ENCODE results near the gene CPNE5. TPM values are rescaled to one million over a fixed set of nuclear protein-coding genes. Genes with fewer than 3 reads are reported as not detected.

CPNE5 gene
- 1.1 and 1.2 TPM in 2 replicates for polyA plus RNA-seq (2013)

DNA sequence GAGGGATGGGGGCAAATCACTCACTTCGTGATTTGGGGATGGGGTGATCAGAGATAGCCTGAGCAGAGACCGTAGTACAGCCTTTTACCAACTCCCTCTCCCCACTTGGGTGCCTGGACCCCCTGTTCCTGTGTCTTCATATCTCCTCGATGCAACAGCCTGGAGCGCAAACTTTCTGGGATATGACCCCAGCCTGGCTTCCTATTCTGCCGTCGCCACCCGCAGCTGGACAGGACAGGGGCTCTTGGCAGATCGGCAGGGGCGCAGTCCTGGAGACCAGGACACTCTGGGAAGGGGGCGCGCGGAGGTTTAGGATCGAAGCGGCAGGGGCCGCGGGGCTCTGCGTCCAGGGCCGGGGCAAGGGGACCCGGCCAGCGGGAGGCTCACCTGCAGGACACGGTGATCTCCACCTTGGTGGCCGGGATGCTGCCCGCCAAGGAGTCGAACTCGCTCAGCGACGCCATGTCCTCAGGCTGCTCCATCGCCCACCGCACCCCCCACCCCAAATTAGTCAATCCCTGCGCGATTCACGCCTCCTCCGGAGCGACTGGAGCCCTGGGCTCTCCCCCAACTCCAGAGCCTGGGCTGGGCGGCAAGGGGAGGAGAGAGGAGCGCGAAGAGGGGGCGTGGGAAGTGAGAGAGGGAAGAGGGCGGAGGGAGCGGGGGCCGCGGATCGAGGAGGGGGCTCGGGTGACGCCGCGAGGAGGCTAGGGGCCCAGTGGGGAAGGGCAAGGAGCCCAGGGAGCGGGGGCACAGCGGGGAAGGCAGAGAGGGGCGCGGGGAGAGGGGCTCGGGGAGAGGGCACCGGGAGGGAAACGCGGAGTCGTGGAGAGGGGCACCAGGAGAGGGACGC is at the start of gene CPNE5:
Gene CPNE5, minus strand, starts transcription at position 549 of the 853 bp plus-strand sequence. Its CDS starts 67 bp downstream, at position 482.
- H3K79me2 ChIP-seq (ENCODE audit: control insufficient read depth, insufficient read depth, low read length, poor library complexity), result no peaks in the 10 kb centered on the region
- peaks cover 19 to 23% of the 10 kb centered on the region in 2 experiments for H3K4me1 ChIP-seq (ENCODE audit: control insufficient read depth in 1 of 2, insufficient read depth in 2 of 2, low read length in 2 of 2)
- no peak within 1 kb of the TSS for H4K8ac ChIP-seq (ENCODE audit: low read depth, low read length)
- H3K79me1 ChIP-seq (ENCODE audit: low read length), result no peaks in the 10 kb centered on the region
- H2BK12ac ChIP-seq (ENCODE audit: low read length), result no peak within 1 kb of the TSS
- H4K91ac ChIP-seq (ENCODE audit: low read depth, low read length), result no peak within 1 kb of the TSS
- H3K27ac ChIP-seq (ENCODE audit: low read depth, low read length), result no peak within 1 kb of the TSS
- no peak for DNase-seq
- no peak within 1 kb of the TSS for H3K14ac ChIP-seq (ENCODE audit: low read length)
- no peak within 1 kb of the TSS for H3K9ac ChIP-seq (ENCODE audit: low read length)
- no peak within 1 kb of the TSS for H2BK5ac ChIP-seq (ENCODE audit: low read depth, low read length, poor library complexity)
- no peaks in the 10 kb centered on the region for H3K36me3 ChIP-seq (ENCODE audit: control insufficient read depth in 1 of 2, insufficient read depth in 2 of 2, low read length in 2 of 2)
- peak within 1 kb of the TSS; percentile 61 for H3K4me2 ChIP-seq (ENCODE audit: low read length)
- H3K9me3 ChIP-seq (ENCODE audit: insufficient read depth, low read depth, low read length), result peaks cover 5% of the 10 kb centered on the region
- H2AK5ac ChIP-seq (ENCODE audit: low read length), result no peak within 1 kb of the TSS
- WGBS (ENCODE audit: extremely low coverage, insufficient coverage, insufficient read length), result no CpG with 5 or more reads among the region's 57 CpGs
- H2AFZ ChIP-seq (ENCODE audit: insufficient read depth, low read length, poor library complexity), result no peak within 1 kb of the TSS
- H3K4me3 ChIP-seq (ENCODE audit: low read depth, low read length), result peak within 1 kb of the TSS; percentile 57
- no peak within 1 kb of the TSS for H3K23ac ChIP-seq (ENCODE audit: low read length)
- H3K4ac ChIP-seq (ENCODE audit: low read depth, low read length), result no peak within 1 kb of the TSS
- H3K18ac ChIP-seq (ENCODE audit: low read length), result peak within 1 kb of the TSS; percentile 44
- peak within 1 kb of the TSS; percentile 16 for H4K12ac ChIP-seq (ENCODE audit: low read depth, low read length)
- H2BK120ac ChIP-seq (ENCODE audit: insufficient read depth, low read length, poor library complexity), result no peak within 1 kb of the TSS
- H3K27me3 ChIP-seq (ENCODE audit: insufficient read depth, low read length), result peaks cover 35% of the 10 kb centered on the region

DNA sequence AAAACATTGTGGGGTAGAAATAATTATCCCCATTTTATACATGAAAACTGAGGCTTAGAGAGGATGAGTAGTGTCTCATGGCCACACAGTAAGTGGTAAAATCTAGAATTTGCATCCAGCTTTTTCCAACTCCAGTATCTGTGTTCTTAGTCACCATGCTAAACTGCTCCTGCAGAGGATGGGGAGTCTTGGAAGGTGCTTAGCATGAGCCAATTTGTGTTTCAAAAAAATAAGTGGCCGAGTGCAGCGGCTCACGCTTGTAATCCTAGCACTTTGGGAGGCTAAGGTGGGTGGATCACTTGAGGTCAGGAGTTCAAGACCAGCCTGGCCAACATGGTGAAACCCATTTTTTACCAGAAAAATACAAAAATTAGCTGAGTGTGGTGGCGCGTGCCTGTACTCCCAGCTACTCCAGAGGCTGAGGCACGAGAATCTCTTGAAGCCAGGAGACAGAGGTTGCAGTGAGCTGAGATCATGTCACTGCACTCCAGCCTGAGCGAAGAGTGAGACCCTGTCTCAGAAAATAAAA is 48.9 kb upstream of the CPNE5 start:
- Histone ChIP-seq H2BK5ac (ENCODE audit: low read depth, low read length, poor library complexity) (no peak overlapping the region), H3K27ac (ENCODE audit: low read depth, low read length) (no peak overlapping the region), H4K12ac (ENCODE audit: low read depth, low read length) (no peak overlapping the region), H2AFZ (ENCODE audit: insufficient read depth, low read length, poor library complexity) (no peak overlapping the region), H2BK120ac (ENCODE audit: insufficient read depth, low read length, poor library complexity) (no peak overlapping the region), H3K4me2 (ENCODE audit: low read length) (no peak overlapping the region), H3K27me3 (ENCODE audit: insufficient read depth, low read length) (no peaks in the 10 kb centered on the region), H2AK5ac (ENCODE audit: low read length) (no peak overlapping the region), H3K4me3 (ENCODE audit: low read depth, low read length) (no peak overlapping the region), H4K8ac (ENCODE audit: low read depth, low read length) (no peak overlapping the region), H3K23ac (ENCODE audit: low read length) (no peak overlapping the region), H3K79me1 (ENCODE audit: low read length) (peaks cover 6% of the 10 kb centered on the region), H3K4ac (ENCODE audit: low read depth, low read length) (no peak overlapping the region), H2BK12ac (ENCODE audit: low read length) (no peak overlapping the region), H3K9ac (ENCODE audit: low read length) (no peak overlapping the region), H3K14ac (ENCODE audit: low read length) (no peak overlapping the region), H4K91ac (ENCODE audit: low read depth, low read length) (no peak overlapping the region), H3K79me2 (ENCODE audit: control insufficient read depth, insufficient read depth, low read length, poor library complexity) (peaks cover 3% of the 10 kb centered on the region), H3K9me3 (ENCODE audit: insufficient read depth, low read depth, low read length) (no peaks in the 10 kb centered on the region), H3K36me3 (ENCODE audit: control insufficient read depth in 1 of 2, insufficient read depth in 2 of 2, low read length in 2 of 2) (no peaks in the 10 kb centered on the region), H3K18ac (ENCODE audit: low read length) (no peak overlapping the region), H3K4me1 (ENCODE audit: control insufficient read depth in 1 of 2, insufficient read depth in 2 of 2, low read length in 2 of 2) (peaks cover 0 to 4% of the 10 kb centered on the region in 2 experiments)
- no CpG with 5 or more reads among the region's 7 CpGs for WGBS (ENCODE audit: extremely low coverage, insufficient coverage, insufficient read length)
- no peak for DNase-seq

DNA sequence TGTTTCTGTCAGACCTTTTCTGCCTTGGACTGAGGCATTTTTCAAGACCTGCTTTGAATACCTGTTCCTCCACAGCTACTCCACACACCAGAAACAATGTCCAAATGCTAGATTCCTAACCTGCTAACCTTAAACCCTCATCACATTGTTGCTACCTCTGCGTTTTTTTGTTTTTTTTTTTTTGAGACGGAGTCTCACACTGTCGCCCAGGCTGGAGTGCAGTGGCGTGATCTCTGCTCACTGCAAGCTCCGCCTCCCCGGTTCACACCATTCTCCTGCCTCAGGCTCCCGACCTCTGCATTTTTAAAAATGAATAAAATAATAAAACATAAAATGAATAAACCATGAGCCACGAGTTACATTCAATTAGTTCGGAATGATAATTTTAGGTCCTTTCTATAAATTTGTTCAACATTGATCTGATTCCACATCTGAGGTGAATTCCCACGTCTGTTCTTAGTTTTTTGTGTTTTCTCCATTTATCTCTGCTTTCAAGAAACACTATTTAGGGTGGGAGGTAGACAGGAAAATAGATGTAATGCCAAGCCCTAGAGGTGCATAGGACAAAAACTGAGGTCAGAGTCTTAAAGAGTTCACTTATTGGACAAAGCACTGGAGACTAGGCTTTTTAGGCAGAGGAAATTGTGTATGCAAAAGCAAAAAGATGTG is 47.8 kb upstream of the CPNE5 start:
- H3K36me3 ChIP-seq (ENCODE audit: control insufficient read depth in 1 of 2, insufficient read depth in 2 of 2, low read length in 2 of 2), result no peaks in the 10 kb centered on the region
- no CpG with 5 or more reads among the region's 10 CpGs for WGBS (ENCODE audit: extremely low coverage, insufficient coverage, insufficient read length)
- no peak overlapping the region for H3K4me3 ChIP-seq (ENCODE audit: low read depth, low read length)
- H3K9me3 ChIP-seq (ENCODE audit: insufficient read depth, low read depth, low read length), result no peaks in the 10 kb centered on the region
- peak overlapping the region; percentile 19 for H4K8ac ChIP-seq (ENCODE audit: low read depth, low read length)
- no peak overlapping the region for H4K91ac ChIP-seq (ENCODE audit: low read depth, low read length)
- H3K79me2 ChIP-seq (ENCODE audit: control insufficient read depth, insufficient read depth, low read length, poor library complexity), result peaks cover 3% of the 10 kb centered on the region
- peaks cover 0 to 4% of the 10 kb centered on the region in 2 experiments for H3K4me1 ChIP-seq (ENCODE audit: control insufficient read depth in 1 of 2, insufficient read depth in 2 of 2, low read length in 2 of 2)
- H3K23ac ChIP-seq (ENCODE audit: low read length), result no peak overlapping the region
- H3K79me1 ChIP-seq (ENCODE audit: low read length), result peaks cover 6% of the 10 kb centered on the region
- DNase-seq, result peak; percentile 29 to 77
- H2BK5ac ChIP-seq (ENCODE audit: low read depth, low read length, poor library complexity), result no peak overlapping the region
- peak overlapping the region; percentile 65 for H3K18ac ChIP-seq (ENCODE audit: low read length)
- H3K9ac ChIP-seq (ENCODE audit: low read length), result no peak overlapping the region
- H2AK5ac ChIP-seq (ENCODE audit: low read length), result no peak overlapping the region
- no peaks in the 10 kb centered on the region for H3K27me3 ChIP-seq (ENCODE audit: insufficient read depth, low read length)
- no peak overlapping the region for H3K27ac ChIP-seq (ENCODE audit: low read depth, low read length)
- H2AFZ ChIP-seq (ENCODE audit: insufficient read depth, low read length, poor library complexity), result no peak overlapping the region
- no peak overlapping the region for H2BK120ac ChIP-seq (ENCODE audit: insufficient read depth, low read length, poor library complexity)
- peak overlapping the region; percentile 15 for H3K4me2 ChIP-seq (ENCODE audit: low read length)
- no peak overlapping the region for H3K4ac ChIP-seq (ENCODE audit: low read depth, low read length)
- no peak overlapping the region for H2BK12ac ChIP-seq (ENCODE audit: low read length)
- H4K12ac ChIP-seq (ENCODE audit: low read depth, low read length), result no peak overlapping the region
- H3K14ac ChIP-seq (ENCODE audit: low read length), result no peak overlapping the region

DNA sequence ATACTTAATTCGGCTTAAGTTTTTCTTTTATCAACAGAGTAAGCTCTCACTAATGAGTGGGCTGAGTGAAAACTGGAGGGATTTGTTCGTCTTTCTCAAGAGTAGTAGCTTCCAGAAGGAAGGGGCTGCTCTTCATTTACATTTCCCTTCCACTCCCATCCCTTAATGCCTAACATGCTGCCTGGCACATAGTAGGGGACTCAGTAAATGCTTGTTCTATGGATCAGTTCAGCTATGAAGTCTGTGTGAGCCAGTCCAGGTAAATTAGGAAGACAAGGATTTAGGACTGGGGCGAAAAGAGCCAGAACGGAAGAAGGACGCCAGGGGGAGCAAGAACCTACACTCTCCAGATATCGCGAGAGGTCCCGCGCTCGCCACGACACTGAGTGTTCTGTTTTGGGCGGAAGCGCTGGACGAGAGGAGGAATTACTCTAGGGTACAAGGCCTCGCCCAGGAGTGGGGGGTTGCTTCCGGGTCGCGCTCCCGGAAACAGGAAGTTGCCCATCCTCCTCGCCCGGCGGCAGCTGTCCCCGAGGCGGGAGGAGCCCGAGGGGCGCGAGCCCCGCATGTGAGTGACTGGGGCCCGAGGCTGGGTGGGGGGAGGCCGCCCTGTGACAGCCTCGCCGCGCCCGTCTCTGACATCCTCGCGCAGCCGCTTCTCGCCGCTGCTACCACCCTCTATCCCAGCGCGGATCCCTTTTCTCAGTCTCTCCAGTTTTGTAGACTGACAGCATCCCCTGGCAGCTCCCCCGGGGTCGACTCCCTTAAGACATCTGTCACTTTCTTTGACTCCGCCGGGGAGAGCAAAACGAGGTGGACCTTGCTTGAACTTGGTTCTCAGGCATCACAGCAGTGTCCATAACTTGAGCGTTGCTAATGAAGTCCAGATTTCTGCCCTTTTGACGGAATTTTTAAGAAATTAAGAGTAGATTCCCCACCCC is 46.5 kb upstream of the CPNE5 start, which contains the start of gene C6orf89:
Gene C6orf89, plus strand, starts transcription at position 492 of the 941 bp plus-strand sequence. CDS start 13,493 bp downstream, outside the sequence.
- peak within 1 kb of the TSS; percentile 54 for H2BK120ac ChIP-seq (ENCODE audit: insufficient read depth, low read length, poor library complexity)
- H2BK5ac ChIP-seq (ENCODE audit: low read depth, low read length, poor library complexity), result peak within 1 kb of the TSS; percentile 7
- H3K9ac ChIP-seq (ENCODE audit: low read length), result peak within 1 kb of the TSS; percentile 85
- WGBS (ENCODE audit: extremely low coverage, insufficient coverage, insufficient read length), result no CpG with 5 or more reads among the region's 48 CpGs
- no peaks in the 10 kb centered on the region for H3K9me3 ChIP-seq (ENCODE audit: insufficient read depth, low read depth, low read length)
- peaks cover 6% of the 10 kb centered on the region for H3K79me1 ChIP-seq (ENCODE audit: low read length)
- no peak within 1 kb of the TSS for H3K23ac ChIP-seq (ENCODE audit: low read length)
- H3K4me2 ChIP-seq (ENCODE audit: low read length), result peak within 1 kb of the TSS; percentile 80
- H3K18ac ChIP-seq (ENCODE audit: low read length), result peak within 1 kb of the TSS; percentile 73
- peak within 1 kb of the TSS; percentile 24 for H3K27ac ChIP-seq (ENCODE audit: low read depth, low read length)
- no peak within 1 kb of the TSS for H2BK12ac ChIP-seq (ENCODE audit: low read length)
- H4K8ac ChIP-seq (ENCODE audit: low read depth, low read length), result peak within 1 kb of the TSS; percentile 99
- peak within 1 kb of the TSS; percentile 57 for H2AK5ac ChIP-seq (ENCODE audit: low read length)
- peak within 1 kb of the TSS; percentile 86 for H3K14ac ChIP-seq (ENCODE audit: low read length)
- peak within 1 kb of the TSS; percentile 82 for H2AFZ ChIP-seq (ENCODE audit: insufficient read depth, low read length, poor library complexity)
- H3K4me1 ChIP-seq (ENCODE audit: control insufficient read depth in 1 of 2, insufficient read depth in 2 of 2, low read length in 2 of 2), result peaks cover 0 to 4% of the 10 kb centered on the region in 2 experiments
- H4K91ac ChIP-seq (ENCODE audit: low read depth, low read length), result peak within 1 kb of the TSS; percentile 89
- peak within 1 kb of the TSS; percentile 13 for H3K4ac ChIP-seq (ENCODE audit: low read depth, low read length)
- H4K12ac ChIP-seq (ENCODE audit: low read depth, low read length), result peak within 1 kb of the TSS; percentile 67
- H3K36me3 ChIP-seq (ENCODE audit: control insufficient read depth in 1 of 2, insufficient read depth in 2 of 2, low read length in 2 of 2), result no peaks in the 10 kb centered on the region
- H3K4me3 ChIP-seq (ENCODE audit: low read depth, low read length), result peak within 1 kb of the TSS; percentile 87
- no peaks in the 10 kb centered on the region for H3K27me3 ChIP-seq (ENCODE audit: insufficient read depth, low read length)
- H3K79me2 ChIP-seq (ENCODE audit: control insufficient read depth, insufficient read depth, low read length, poor library complexity), result peaks cover 3% of the 10 kb centered on the region
- peak; percentile 98 to 100 for DNase-seq
